Measurements from ENCODE around the gene COL18A1. TPM values are rescaled to one million over a fixed set of nuclear protein-coding genes. Genes with fewer than 3 reads are reported as not detected.

COL18A1 gene
- total and polyA plus RNA-seq, 2 donors (not counting 1 experiment from before 2014, with no cell fraction given): 15.6 to 24.7 TPM

DNA sequence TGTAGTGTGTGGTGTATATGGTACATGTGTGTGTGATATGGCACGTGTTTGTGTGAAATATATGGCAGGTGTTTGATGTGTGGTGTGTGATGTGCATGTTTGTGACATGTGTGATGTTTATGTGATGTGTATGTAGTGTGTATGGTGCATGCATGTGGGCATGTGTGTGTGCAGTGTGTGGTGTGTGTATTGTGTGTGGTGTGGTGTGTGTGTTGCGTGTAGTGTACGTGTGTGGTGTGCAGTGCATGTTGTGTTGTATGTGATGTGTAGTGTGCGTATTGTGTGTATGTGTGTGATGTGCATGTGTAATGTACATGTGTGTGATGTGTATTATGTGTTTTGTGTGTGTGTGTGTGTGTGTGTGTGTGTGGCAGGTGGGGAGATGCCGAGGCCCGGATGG lies 71.6 kb downstream of the COL18A1 start:
- no peaks in the 10 kb centered on the region for H4K20me1 ChIP-seq (ENCODE audit: control insufficient read depth, insufficient read depth, low read length, poor library complexity, severe bottlenecking)
- H3K4me1 ChIP-seq (ENCODE audit: control insufficient read depth in 2 of 2, insufficient read depth in 2 of 2, low read length in 2 of 2): peaks cover 21 to 32% of the 10 kb centered on the region in 2 donors
- ATAC-seq (ENCODE audit: low read depth): no peak
- WGBS (ENCODE audit: insufficient coverage): 94% methylated on average over 6 of the region's 6 CpGs
- no peak overlapping the region for H3K4me2 ChIP-seq (replicated peaks; ENCODE audit: low read depth, low read length, poor library complexity, severe bottlenecking)
- no peaks in the 10 kb centered on the region for H3K27me3 ChIP-seq (replicated peaks in 1 of 4; ENCODE audit: control extremely low read depth in 1 of 4, control insufficient read depth in 3 of 4, insufficient read depth in 4 of 4, low read length in 3 of 4)
- no peaks in the 10 kb centered on the region for H3K79me2 ChIP-seq (ENCODE audit: control insufficient read depth, insufficient read depth, low read length)
- TF ChIP-seq EZH2 (IDR thresholded peaks at IDR 0.05; ENCODE audit: borderline replicate concordance, insufficient read depth, low read depth, low read length, poor library complexity, severe bottlenecking): no peak
- TF ChIP-seq, protein P1, sequence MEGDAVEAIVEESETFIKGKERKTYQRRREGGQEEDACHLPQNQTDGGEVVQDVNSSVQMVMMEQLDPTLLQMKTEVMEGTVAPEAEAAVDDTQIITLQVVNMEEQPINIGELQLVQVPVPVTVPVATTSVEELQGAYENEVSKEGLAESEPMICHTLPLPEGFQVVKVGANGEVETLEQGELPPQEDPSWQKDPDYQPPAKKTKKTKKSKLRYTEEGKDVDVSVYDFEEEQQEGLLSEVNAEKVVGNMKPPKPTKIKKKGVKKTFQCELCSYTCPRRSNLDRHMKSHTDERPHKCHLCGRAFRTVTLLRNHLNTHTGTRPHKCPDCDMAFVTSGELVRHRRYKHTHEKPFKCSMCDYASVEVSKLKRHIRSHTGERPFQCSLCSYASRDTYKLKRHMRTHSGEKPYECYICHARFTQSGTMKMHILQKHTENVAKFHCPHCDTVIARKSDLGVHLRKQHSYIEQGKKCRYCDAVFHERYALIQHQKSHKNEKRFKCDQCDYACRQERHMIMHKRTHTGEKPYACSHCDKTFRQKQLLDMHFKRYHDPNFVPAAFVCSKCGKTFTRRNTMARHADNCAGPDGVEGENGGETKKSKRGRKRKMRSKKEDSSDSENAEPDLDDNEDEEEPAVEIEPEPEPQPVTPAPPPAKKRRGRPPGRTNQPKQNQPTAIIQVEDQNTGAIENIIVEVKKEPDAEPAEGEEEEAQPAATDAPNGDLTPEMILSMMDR (IDR thresholded peaks at IDR 0.05): no peak
- H3K9ac ChIP-seq (ENCODE audit: low read length): no peak overlapping the region
- no peak overlapping the region for H3K4me3 ChIP-seq (ENCODE audit: control extremely low read depth in 1 of 5, extremely low read depth in 1 of 5, insufficient read depth in 1 of 5, low read depth in 2 of 5, low read length in 4 of 5)
- no peaks in the 10 kb centered on the region for H3K9me3 ChIP-seq (ENCODE audit: control extremely low read depth in 1 of 3, control insufficient read depth in 2 of 3, insufficient read depth in 1 of 3, low read length in 2 of 3)
- Mint-ChIP-seq H3K27me3 (no peaks in the 10 kb centered on the region), H3K9me3 (ENCODE audit: insufficient read depth) (no peaks in the 10 kb centered on the region), H3K27ac (peak overlapping the region; percentile 80), H3K4me1 (peaks cover 23% of the 10 kb centered on the region), H3K4me3 (peak overlapping the region; percentile 52)
- no peaks in the 10 kb centered on the region for H3K36me3 ChIP-seq (replicated peaks in 1 of 2; ENCODE audit: control extremely low read depth in 1 of 2, control insufficient read depth in 1 of 2, extremely low read depth in 1 of 2, insufficient read depth in 2 of 2, low read length in 1 of 2)
- no peak overlapping the region for H2AFZ ChIP-seq (ENCODE audit: insufficient read depth, low read depth, low read length, poor library complexity, severe bottlenecking)
- DNase-seq: no peak
- ChIA-PET CTCF (interaction anchor here (2.5 kb wide), 1 partner anchor 120 kb away, joined by 31 read pairs; no protein-coding TSS in a partner anchor), POLR2A (no interaction called here)
- intact Hi-C loops (cut with micrococcal nuclease): no loop called here
- H3K27ac ChIP-seq (ENCODE audit: low read length in 2 of 2): no peak overlapping the region
